ENCODE data around the gene GAREM1. TPM values are rescaled to one million over a fixed set of nuclear protein-coding genes. Genes with fewer than 3 reads are reported as not detected.

Gene GAREM1
- total RNA-seq, 1 experiment from 2014 or later, result 7.0 TPM

GRCh38 chr18:32438173-32438572 lies 32.5 kb downstream of the GAREM1 start:
- H3K4me3 Mint-ChIP-seq, result no peak overlapping the region
- ChIA-PET CTCF (interaction anchor here (0.6 to 1.9 kb wide), 2 partner anchors 33 to 134 kb away, joined by 4 to 6 read pairs; partner anchors contain the start of gene GAREM1), POLR2A (no interaction called here)
- H3K4me1 Mint-ChIP-seq, result peaks cover 7% of the 10 kb centered on the region; the same call in 1 of the 2 replicates
- ATAC-seq (no peak; the same call in 1 of the 2 replicates), DNase-seq (ENCODE audit: low spot score) (no peak)
- no peaks in the 10 kb centered on the region for H3K9me3 Mint-ChIP-seq
- H3K36me3 Mint-ChIP-seq, result no peaks in the 10 kb centered on the region
- H3K27ac Mint-ChIP-seq, result no peak overlapping the region; the same call in none of the 2 replicates
- no peak for TF ChIP-seq JUN (CRISPR knock-in tag; IDR thresholded peaks at IDR 0.05)
- no peak for TF ChIP-seq ZBTB21 (CRISPR knock-in tag; IDR thresholded peaks at IDR 0.05; ENCODE audit: borderline replicate concordance)
- TF ChIP-seq NR1H2 (CRISPR knock-in tag; IDR thresholded peaks at IDR 0.05), result no peak
- TF ChIP-seq, protein P1, sequence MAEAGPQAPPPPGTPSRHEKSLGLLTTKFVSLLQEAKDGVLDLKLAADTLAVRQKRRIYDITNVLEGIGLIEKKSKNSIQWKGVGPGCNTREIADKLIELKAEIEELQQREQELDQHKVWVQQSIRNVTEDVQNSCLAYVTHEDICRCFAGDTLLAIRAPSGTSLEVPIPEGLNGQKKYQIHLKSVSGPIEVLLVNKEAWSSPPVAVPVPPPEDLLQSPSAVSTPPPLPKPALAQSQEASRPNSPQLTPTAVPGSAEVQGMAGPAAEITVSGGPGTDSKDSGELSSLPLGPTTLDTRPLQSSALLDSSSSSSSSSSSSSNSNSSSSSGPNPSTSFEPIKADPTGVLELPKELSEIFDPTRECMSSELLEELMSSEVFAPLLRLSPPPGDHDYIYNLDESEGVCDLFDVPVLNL (CRISPR knock-in tag; IDR thresholded peaks at IDR 0.05; ENCODE audit: borderline replicate concordance, low read depth), result no peak
- TF ChIP-seq ATF1 (CRISPR knock-in tag; IDR thresholded peaks at IDR 0.05), result no peak
- TF ChIP-seq KAT7 (CRISPR knock-in tag; IDR thresholded peaks at IDR 0.05; ENCODE audit: borderline replicate concordance), result no peak
- no peak for TF ChIP-seq ZNF232 (CRISPR knock-in tag; IDR thresholded peaks at IDR 0.05)
- no peak for TF ChIP-seq FOXJ3 (CRISPR knock-in tag; IDR thresholded peaks at IDR 0.05; ENCODE audit: borderline replicate concordance)
- no peak for TF ChIP-seq AFF4 (CRISPR knock-in tag; IDR thresholded peaks at IDR 0.05; ENCODE audit: borderline replicate concordance)
- no peak for TF ChIP-seq ZNF121 (CRISPR knock-in tag; IDR thresholded peaks at IDR 0.05)
- H3K27me3 Mint-ChIP-seq (ENCODE audit: low read depth), result no peaks in the 10 kb centered on the region

- no peak for DNase-seq (ENCODE audit: low spot score)
- Mint-ChIP-seq H3K27me3 (ENCODE audit: low read depth) (no peaks in the 10 kb centered on the region), H3K4me3 (no peak overlapping the region), H3K36me3 (no peaks in the 10 kb centered on the region), H3K9me3 (no peaks in the 10 kb centered on the region), H3K27ac (no peak overlapping the region), H3K4me1 (peaks cover 7% of the 10 kb centered on the region; the same call in 1 of the 2 replicates)
- CTCF ChIA-PET, result interaction anchor here (0.6 to 1.9 kb wide), 2 partner anchors 33 to 133 kb away, joined by 4 to 6 read pairs; partner anchors contain the start of gene GAREM1
- POLR2A ChIA-PET, result no interaction called here
- ATAC-seq, result no peak
- TF ChIP-seq CREB1 (CRISPR knock-in tag; IDR thresholded peaks at IDR 0.05) (no peak), ZBTB21 (CRISPR knock-in tag; IDR thresholded peaks at IDR 0.05; ENCODE audit: borderline replicate concordance) (no peak), ARID4B (CRISPR knock-in tag; IDR thresholded peaks at IDR 0.05; ENCODE audit: borderline replicate concordance) (no peak), ZNF416 (CRISPR knock-in tag; IDR thresholded peaks at IDR 0.05) (no peak), NR1H2 (CRISPR knock-in tag; IDR thresholded peaks at IDR 0.05) (no peak), ATF3 (CRISPR knock-in tag; conservative IDR thresholded peaks at IDR 0.05) (no peak), ZNF512 (CRISPR knock-in tag; IDR thresholded peaks at IDR 0.05; ENCODE audit: borderline replicate concordance) (no peak), GTF2I (CRISPR knock-in tag; conservative IDR thresholded peaks at IDR 0.05) (no peak)
- TF ChIP-seq, protein P2, sequence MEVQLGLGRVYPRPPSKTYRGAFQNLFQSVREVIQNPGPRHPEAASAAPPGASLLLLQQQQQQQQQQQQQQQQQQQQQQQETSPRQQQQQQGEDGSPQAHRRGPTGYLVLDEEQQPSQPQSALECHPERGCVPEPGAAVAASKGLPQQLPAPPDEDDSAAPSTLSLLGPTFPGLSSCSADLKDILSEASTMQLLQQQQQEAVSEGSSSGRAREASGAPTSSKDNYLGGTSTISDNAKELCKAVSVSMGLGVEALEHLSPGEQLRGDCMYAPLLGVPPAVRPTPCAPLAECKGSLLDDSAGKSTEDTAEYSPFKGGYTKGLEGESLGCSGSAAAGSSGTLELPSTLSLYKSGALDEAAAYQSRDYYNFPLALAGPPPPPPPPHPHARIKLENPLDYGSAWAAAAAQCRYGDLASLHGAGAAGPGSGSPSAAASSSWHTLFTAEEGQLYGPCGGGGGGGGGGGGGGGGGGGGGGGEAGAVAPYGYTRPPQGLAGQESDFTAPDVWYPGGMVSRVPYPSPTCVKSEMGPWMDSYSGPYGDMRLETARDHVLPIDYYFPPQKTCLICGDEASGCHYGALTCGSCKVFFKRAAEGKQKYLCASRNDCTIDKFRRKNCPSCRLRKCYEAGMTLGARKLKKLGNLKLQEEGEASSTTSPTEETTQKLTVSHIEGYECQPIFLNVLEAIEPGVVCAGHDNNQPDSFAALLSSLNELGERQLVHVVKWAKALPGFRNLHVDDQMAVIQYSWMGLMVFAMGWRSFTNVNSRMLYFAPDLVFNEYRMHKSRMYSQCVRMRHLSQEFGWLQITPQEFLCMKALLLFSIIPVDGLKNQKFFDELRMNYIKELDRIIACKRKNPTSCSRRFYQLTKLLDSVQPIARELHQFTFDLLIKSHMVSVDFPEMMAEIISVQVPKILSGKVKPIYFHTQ (CRISPR knock-in tag; IDR thresholded peaks at IDR 0.05), result no peak
These were observed 33.4 kb downstream of the GAREM1 start for GRCh38 chr18:32437100-32437834.
